ENCODE results near the gene GATAD2A.

Gene GATAD2A

DNA sequence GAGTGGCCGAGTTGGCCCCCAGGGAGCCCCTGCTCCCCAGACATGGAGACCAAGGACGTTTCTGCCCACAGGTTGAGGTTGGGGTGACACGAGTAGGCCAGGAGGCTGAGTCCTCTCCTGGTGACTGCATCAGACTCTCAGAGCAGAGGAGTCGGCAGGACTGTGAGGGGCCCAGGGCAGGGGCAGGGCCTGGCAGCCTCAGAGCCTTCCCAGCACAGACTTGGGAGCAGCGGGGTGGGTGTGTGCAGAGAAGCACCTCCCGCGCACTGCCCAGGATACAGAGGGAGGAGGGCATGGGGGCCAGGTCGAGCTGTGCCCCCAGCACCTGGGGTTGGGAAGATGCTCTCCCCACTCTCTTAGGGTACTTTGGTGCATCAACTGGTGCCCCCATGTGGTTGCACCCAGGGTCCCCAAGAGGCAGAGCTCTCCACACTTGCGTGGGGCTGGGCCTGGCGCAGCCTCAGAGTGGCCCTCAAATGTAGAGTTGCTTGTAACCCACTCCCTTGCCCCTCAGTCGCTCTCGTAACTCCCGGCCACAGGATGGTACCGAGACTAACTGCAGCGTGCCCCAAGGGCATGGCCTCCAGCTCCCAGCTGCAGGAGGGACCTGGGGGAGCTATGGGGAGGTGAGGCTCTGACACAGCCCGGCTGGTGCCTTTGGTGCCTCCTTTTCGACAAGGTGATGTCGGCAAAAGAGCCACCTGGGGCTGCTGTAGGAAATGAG is 94.0 kb downstream of the GATAD2A start:
- Histone ChIP-seq H3K9me2 (replicated peaks; ENCODE audit: low read depth, low read length) (no peaks in the 10 kb centered on the region), H3K9me3 (ENCODE audit: insufficient read depth, low read depth, low read length) (no peaks in the 10 kb centered on the region), H3K4me3 (ENCODE audit: low read length, poor library complexity, severe bottlenecking) (no peak overlapping the region), H4K20me1 (ENCODE audit: insufficient read depth, low read length, poor library complexity, severe bottlenecking) (peaks cover 4% of the 10 kb centered on the region), H3K36me3 (ENCODE audit: insufficient read depth, low read length) (peaks cover 92% of the 10 kb centered on the region; the same call in 1 of the 2 replicates), H3K27me3 (ENCODE audit: insufficient read depth, low read length, poor library complexity, severe bottlenecking) (no peaks in the 10 kb centered on the region), H2AFZ (ENCODE audit: low read length) (no peak overlapping the region), H3F3A (ENCODE audit: low read depth) (no peaks in the 10 kb centered on the region), H3K79me2 (ENCODE audit: insufficient read depth, low read length) (no peaks in the 10 kb centered on the region), H3K4me2 (ENCODE audit: low read depth, low read length, poor library complexity, severe bottlenecking) (no peak overlapping the region), H3K9ac (ENCODE audit: low read depth, low read length, poor library complexity, severe bottlenecking) (no peak overlapping the region), H3K4me1 (ENCODE audit: insufficient read depth, low read length, poor library complexity, severe bottlenecking) (no peaks in the 10 kb centered on the region)
- no peak for TF ChIP-seq EZH2phosphoT487 (IDR thresholded peaks at IDR 0.05; ENCODE audit: borderline replicate concordance)
- TF ChIP-seq, protein P1, sequence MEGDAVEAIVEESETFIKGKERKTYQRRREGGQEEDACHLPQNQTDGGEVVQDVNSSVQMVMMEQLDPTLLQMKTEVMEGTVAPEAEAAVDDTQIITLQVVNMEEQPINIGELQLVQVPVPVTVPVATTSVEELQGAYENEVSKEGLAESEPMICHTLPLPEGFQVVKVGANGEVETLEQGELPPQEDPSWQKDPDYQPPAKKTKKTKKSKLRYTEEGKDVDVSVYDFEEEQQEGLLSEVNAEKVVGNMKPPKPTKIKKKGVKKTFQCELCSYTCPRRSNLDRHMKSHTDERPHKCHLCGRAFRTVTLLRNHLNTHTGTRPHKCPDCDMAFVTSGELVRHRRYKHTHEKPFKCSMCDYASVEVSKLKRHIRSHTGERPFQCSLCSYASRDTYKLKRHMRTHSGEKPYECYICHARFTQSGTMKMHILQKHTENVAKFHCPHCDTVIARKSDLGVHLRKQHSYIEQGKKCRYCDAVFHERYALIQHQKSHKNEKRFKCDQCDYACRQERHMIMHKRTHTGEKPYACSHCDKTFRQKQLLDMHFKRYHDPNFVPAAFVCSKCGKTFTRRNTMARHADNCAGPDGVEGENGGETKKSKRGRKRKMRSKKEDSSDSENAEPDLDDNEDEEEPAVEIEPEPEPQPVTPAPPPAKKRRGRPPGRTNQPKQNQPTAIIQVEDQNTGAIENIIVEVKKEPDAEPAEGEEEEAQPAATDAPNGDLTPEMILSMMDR (conservative IDR thresholded peaks at IDR 0.05; ENCODE audit: low read length) = no peak

DNA sequence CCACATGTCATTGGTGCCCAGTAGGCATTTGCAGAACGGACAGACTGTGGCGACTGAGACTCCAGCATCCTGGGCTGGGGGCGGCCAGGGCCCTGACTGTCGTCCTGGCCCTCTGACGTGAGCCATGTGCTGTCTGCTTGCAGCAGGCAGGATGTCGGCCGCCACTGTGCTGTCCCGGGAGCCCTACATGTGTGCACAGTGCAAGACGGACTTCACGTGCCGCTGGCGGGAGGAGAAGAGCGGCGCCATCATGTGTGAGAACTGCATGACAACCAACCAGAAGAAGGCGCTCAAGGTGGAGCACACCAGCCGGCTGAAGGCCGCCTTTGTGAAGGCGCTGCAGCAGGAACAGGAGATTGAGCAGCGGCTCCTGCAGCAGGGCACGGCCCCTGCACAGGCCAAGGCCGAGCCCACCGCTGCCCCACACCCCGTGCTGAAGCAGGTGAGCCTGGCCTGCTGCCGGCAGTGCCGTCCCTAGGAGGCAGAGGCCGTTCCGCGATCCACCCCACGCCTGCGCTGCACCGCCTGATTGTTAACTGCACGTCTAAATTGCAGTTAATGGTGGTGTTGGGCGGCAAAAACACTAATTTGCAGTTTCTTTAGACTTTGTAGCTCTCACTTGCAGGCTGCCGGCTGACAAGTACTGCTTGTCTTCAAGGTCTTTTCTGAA is 95.6 kb downstream of the GATAD2A start:
- TF ChIP-seq, protein P1 (conservative IDR thresholded peaks at IDR 0.05; ENCODE audit: low read length) = no peak
- TF ChIP-seq EZH2phosphoT487 (IDR thresholded peaks at IDR 0.05; ENCODE audit: borderline replicate concordance) = no peak
- Histone ChIP-seq H3K27me3 (ENCODE audit: insufficient read depth, low read length, poor library complexity, severe bottlenecking) (no peaks in the 10 kb centered on the region), H3K9me3 (ENCODE audit: insufficient read depth, low read depth, low read length) (no peaks in the 10 kb centered on the region), H3F3A (ENCODE audit: low read depth) (no peaks in the 10 kb centered on the region), H3K9me2 (replicated peaks; ENCODE audit: low read depth, low read length) (no peaks in the 10 kb centered on the region), H3K36me3 (ENCODE audit: insufficient read depth, low read length) (peaks cover 95% of the 10 kb centered on the region; the same call in 1 of the 2 replicates), H3K79me2 (ENCODE audit: insufficient read depth, low read length) (no peaks in the 10 kb centered on the region), H3K9ac (ENCODE audit: low read depth, low read length, poor library complexity, severe bottlenecking) (no peak overlapping the region), H3K4me2 (ENCODE audit: low read depth, low read length, poor library complexity, severe bottlenecking) (no peak overlapping the region), H2AFZ (ENCODE audit: low read length) (no peak overlapping the region), H3K4me1 (ENCODE audit: insufficient read depth, low read length, poor library complexity, severe bottlenecking) (no peaks in the 10 kb centered on the region), H4K20me1 (ENCODE audit: insufficient read depth, low read length, poor library complexity, severe bottlenecking) (peaks cover 4% of the 10 kb centered on the region), H3K4me3 (ENCODE audit: low read length, poor library complexity, severe bottlenecking) (no peak overlapping the region)

DNA sequence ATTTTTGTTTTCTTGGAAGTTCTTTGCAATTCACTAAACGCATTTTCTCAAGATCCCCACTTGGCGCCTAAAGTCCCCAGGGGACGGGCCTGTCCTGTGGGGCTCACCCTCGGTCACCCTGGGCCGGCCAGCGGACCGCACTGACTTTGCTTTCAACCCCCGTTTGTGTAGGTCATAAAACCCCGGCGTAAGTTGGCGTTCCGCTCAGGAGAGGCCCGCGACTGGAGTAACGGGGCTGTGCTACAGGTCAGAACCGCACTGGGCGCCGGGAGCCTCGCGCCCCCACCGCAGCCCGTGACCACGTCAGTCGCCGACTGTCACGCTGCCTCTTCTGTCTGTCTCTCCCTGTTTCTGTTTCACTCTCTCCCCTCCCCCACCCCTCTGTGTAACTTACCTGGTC is 96.3 kb downstream of the GATAD2A start:
- H3F3A ChIP-seq (ENCODE audit: low read depth) = no peaks in the 10 kb centered on the region
- H3K9me3 ChIP-seq (ENCODE audit: insufficient read depth, low read depth, low read length) = no peaks in the 10 kb centered on the region
- no peak overlapping the region for H3K4me3 ChIP-seq (ENCODE audit: low read length, poor library complexity, severe bottlenecking)
- TF ChIP-seq, protein P1 (conservative IDR thresholded peaks at IDR 0.05; ENCODE audit: low read length) = no peak
- TF ChIP-seq EZH2phosphoT487 (IDR thresholded peaks at IDR 0.05; ENCODE audit: borderline replicate concordance) = no peak
- no peaks in the 10 kb centered on the region for H3K4me1 ChIP-seq (ENCODE audit: insufficient read depth, low read length, poor library complexity, severe bottlenecking)
- peaks cover 95% of the 10 kb centered on the region; the same call in 1 of the 2 replicates for H3K36me3 ChIP-seq (ENCODE audit: insufficient read depth, low read length)
- H3K9me2 ChIP-seq (replicated peaks; ENCODE audit: low read depth, low read length) = no peaks in the 10 kb centered on the region
- H3K9ac ChIP-seq (ENCODE audit: low read depth, low read length, poor library complexity, severe bottlenecking) = no peak overlapping the region
- H4K20me1 ChIP-seq (ENCODE audit: insufficient read depth, low read length, poor library complexity, severe bottlenecking) = peaks cover 4% of the 10 kb centered on the region
- no peaks in the 10 kb centered on the region for H3K79me2 ChIP-seq (ENCODE audit: insufficient read depth, low read length)
- no peaks in the 10 kb centered on the region for H3K27me3 ChIP-seq (ENCODE audit: insufficient read depth, low read length, poor library complexity, severe bottlenecking)
- H2AFZ ChIP-seq (ENCODE audit: low read length) = no peak overlapping the region
- H3K4me2 ChIP-seq (ENCODE audit: low read depth, low read length, poor library complexity, severe bottlenecking) = no peak overlapping the region

Data from Loucy (cell line).